ENCODE data around the gene GMCL2. TPM values are rescaled to one million over a fixed set of nuclear protein-coding genes. Genes with fewer than 3 reads are reported as not detected.

GMCL2 gene
- total RNA-seq, 4 donors from 2014 or later: not detected

DNA sequence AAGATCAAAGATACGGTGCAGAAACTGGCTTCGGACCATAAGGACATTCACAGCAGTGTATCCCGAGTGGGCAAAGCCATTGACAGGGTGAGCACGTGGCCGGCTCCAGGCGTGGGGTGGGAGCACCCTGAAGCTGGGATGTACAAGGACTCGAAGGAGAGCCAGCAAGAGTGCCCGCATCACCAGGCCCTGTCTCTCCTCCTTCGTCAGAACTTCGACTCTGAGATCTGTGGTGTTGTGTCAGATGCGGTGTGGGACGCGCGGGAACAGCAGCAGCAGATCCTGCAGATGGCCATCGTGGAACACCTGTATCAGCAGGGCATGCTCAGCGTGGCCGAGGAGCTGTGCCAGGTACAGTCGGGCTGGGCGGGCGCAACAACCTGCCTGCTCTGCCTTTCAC, 44.5 kb downstream of the GMCL2 start:
- DNase-seq (ENCODE audit: low spot score) (no peak), ATAC-seq (ENCODE audit: low FRiP score) (no peak)
- TF ChIP-seq, protein P1, sequence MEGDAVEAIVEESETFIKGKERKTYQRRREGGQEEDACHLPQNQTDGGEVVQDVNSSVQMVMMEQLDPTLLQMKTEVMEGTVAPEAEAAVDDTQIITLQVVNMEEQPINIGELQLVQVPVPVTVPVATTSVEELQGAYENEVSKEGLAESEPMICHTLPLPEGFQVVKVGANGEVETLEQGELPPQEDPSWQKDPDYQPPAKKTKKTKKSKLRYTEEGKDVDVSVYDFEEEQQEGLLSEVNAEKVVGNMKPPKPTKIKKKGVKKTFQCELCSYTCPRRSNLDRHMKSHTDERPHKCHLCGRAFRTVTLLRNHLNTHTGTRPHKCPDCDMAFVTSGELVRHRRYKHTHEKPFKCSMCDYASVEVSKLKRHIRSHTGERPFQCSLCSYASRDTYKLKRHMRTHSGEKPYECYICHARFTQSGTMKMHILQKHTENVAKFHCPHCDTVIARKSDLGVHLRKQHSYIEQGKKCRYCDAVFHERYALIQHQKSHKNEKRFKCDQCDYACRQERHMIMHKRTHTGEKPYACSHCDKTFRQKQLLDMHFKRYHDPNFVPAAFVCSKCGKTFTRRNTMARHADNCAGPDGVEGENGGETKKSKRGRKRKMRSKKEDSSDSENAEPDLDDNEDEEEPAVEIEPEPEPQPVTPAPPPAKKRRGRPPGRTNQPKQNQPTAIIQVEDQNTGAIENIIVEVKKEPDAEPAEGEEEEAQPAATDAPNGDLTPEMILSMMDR (IDR thresholded peaks at IDR 0.05): no peak

DNA sequence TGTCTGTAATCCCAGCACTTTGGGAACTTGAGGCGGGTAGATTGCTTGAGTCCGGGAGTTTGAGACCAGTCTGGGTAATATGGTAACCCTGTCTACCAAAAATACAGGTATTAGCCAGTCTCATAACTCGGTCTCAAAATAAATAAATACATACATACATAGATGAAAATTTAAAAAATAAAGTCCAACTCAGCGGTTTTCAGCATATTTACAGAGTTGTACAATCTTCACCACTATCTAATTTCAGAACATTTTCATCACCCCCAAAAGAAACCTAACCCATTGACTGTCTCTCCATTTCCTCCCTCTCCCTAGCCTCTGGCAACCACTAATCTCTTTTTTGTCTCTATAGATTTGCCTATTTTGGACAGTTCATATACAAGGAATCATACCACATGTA, 45.6 kb downstream of the GMCL2 start:
- TF ChIP-seq, protein P1 (IDR thresholded peaks at IDR 0.05): no peak
- DNase-seq (ENCODE audit: low spot score) (no peak), ATAC-seq (ENCODE audit: low FRiP score) (no peak)

DNA sequence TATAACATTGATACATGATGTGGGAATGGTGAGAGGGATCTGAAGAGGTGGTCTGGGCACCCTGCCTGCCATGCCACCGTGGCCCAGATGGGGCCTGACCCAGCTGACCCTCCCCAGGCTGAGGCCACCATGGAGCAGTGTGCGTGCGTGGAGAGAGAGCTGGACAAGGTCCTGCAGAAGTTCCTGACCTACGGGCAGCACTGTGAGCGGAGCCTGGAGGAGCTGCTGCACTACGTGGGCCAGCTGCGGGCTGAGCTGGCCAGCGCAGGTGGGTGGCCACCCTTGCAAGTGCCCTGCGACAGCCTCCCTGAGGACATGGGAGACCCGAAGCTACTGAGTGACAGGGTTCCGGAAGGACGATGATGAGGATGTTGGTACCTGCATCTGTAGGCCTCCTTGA, 49.2 kb downstream of the GMCL2 start:
- DNase-seq (ENCODE audit: low spot score) (no peak), ATAC-seq (ENCODE audit: low FRiP score) (no peak)
- TF ChIP-seq, protein P1 (IDR thresholded peaks at IDR 0.05): no peak

DNA sequence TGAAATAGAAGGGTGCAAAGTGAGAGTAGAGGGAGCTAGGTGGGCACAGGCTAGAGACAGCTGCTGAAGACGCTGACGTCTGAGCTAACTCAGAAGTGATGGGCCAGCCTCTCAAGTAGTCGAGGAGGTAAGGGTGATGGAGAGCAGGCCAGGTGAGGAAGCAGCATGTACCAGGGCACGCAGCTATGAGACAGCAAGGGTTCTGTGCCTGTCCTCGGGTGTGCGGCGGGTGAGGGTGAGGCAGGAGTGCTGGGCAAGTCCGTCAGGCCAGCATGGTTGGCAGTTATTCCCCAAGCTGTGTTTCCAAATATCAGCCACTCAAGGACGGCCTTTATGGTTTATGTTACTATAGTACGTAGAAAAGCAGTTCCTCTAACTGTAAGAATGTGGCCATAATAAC, 50.2 kb downstream of the GMCL2 start:
- TF ChIP-seq, protein P1 (IDR thresholded peaks at IDR 0.05): no peak
- DNase-seq (ENCODE audit: low spot score) (no peak), ATAC-seq (ENCODE audit: low FRiP score) (no peak)

Other genes with a start within 250 kb of the GMCL2 start
- gene PROP1, start 191.1 kb downstream of the GMCL2 start, total RNA-seq: not detected
- gene N4BP3, start 73.8 kb downstream of the GMCL2 start, total RNA-seq: 1 to 10 TPM in 2 of 4 donors, under 1 TPM in 2; 0.84 to 3.5 (median 1.4) TPM
- gene RMND5B, start 56.4 kb downstream of the GMCL2 start, total RNA-seq: 10 to 100 TPM; 22.9 to 37.5 (median 27.7) TPM
- gene NHP2, start 33.5 kb downstream of the GMCL2 start, total RNA-seq: 100 to 1,000 TPM; 173 to 241 (median 221) TPM
- 100 to 1,000 TPM in 1 of 4 donors, 10 to 100 TPM in 3; 77.2 to 204 (median 88.6) TPM for gene HNRNPAB, start 17.2 kb upstream of the GMCL2 start, total RNA-seq
- 100 to 1,000 TPM in 1 of 4 donors, 10 to 100 TPM in 3; 62.3 to 104 (median 82.0) TPM for gene PHYKPL, start 45.4 kb upstream of the GMCL2 start, total RNA-seq